A673 (cell line): ENCODE measurements around the gene IL23A. TPM values are rescaled to one million over a fixed set of nuclear protein-coding genes. Genes with fewer than 3 reads are reported as not detected.

Source experiments
- BruUV-seq: library from RNA; stranded (reverse); fragments of 400-500 nt; replicated peaks from 2 replicates; lab custom pipeline; 2021; lab: Mats Ljungman, UMichigan
- CTCF ChIA-PET: fragments of 300-600 bp; sonication (Branson Sonifier 250); formaldehyde crosslinking; loops from one replicate; lab custom pipeline; 2022; ENCODE audit warnings: antibody characterized with exemption; lab: Charles Lee
- POLR2A ChIA-PET: fragments of 300-600 bp; sonication (Branson Sonifier 250); formaldehyde crosslinking; loops from one replicate; lab custom pipeline; 2022; ENCODE audit warnings: antibody characterized with exemption; ENCODE audit not compliant: low non-redundant PET; lab: Charles Lee
- DNase-seq: peaks from one replicate; pipeline ENCODE4 v3.0.0-alpha.2; 2015; ENCODE audit warnings: low spot score
- H3K27ac ChIP-seq: fragments of 200-600 bp; sonication (generic); 2 replicates; pipeline ENCODE4 v1.5.1; 2016; ENCODE audit warnings: mixed run types, low read depth, mild to moderate bottlenecking, mixed read lengths, antibody characterized with exemption, low read length; ENCODE audit not compliant: poor library complexity, severe bottlenecking
- H3K27me3 ChIP-seq: fragments of 200-600 bp; sonication (generic); replicated peaks from 2 replicates; pipeline ENCODE4 v1.6.1; 2017; ENCODE audit warnings: mixed run types, low read depth, mild to moderate bottlenecking, mixed read lengths, antibody characterized with exemption, low read length; ENCODE audit not compliant: insufficient read depth, poor library complexity
- H3K36me3 ChIP-seq: fragments of 200-600 bp; sonication (generic); 2 replicates; pipeline ENCODE4 v1.6.1; 2016; ENCODE audit warnings: mixed run types, mild to moderate bottlenecking, mixed read lengths, antibody characterized with exemption, low read length; ENCODE audit not compliant: insufficient read depth, poor library complexity, severe bottlenecking
- H3K4me1 ChIP-seq: fragments of 200-600 bp; sonication (generic); 2 replicates; pipeline ENCODE4 v1.6.1; 2017; ENCODE audit warnings: mixed run types, mild to moderate bottlenecking, mixed read lengths, antibody characterized with exemption, low read length; ENCODE audit not compliant: insufficient read depth, poor library complexity, severe bottlenecking
- H3K4me3 ChIP-seq: fragments of 200-600 bp; sonication (generic); 2 replicates; pipeline ENCODE4 v1.5.1; 2016; ENCODE audit warnings: low read depth, mixed run types, mild to moderate bottlenecking, mixed read lengths, low read length; ENCODE audit not compliant: poor library complexity, severe bottlenecking
- H3K9me3 ChIP-seq: fragments of 200-600 bp; sonication (generic); 2 replicates; pipeline ENCODE4 v1.6.1; 2016; ENCODE audit warnings: mixed run types, low read depth, mild to moderate bottlenecking, mixed read lengths, antibody characterized with exemption, low read length; ENCODE audit not compliant: poor library complexity, severe bottlenecking
- CTCF ChIP-seq: fragments of 300-800, 200-600 bp; sonication (generic); conservative IDR thresholded peaks from 2 replicates; pipeline ENCODE4 v1.5.1; 2017; ENCODE audit warnings: low read depth, mild to moderate bottlenecking, antibody characterized with exemption, low read length, moderate library complexity, mixed read lengths
- EZH2 ChIP-seq: fragments of 200-600 bp; sonication (generic); IDR thresholded peaks from 2 replicates; pipeline ENCODE4 v1.6.1; 2017; ENCODE audit warnings: borderline replicate concordance, low read depth, mild to moderate bottlenecking, mixed read lengths, antibody characterized with exemption, low read length; ENCODE audit not compliant: poor library complexity, severe bottlenecking
- intact Hi-C: fragments of 100-400 bp; cut with micrococcal nuclease; formaldehyde crosslinking; loops from one replicate; pipeline ENCODE4 v1.10.0; 2022; ENCODE audit not compliant: unreplicated experiment
- total RNA-seq: library from RNA; stranded (reverse); gene quantifications from 2 replicates; pipeline ENCODE4 v1.2.3, GENCODE V29; 2021

IL23A gene
- total RNA-seq, 1 experiment from 2014 or later = not detected

DNA sequence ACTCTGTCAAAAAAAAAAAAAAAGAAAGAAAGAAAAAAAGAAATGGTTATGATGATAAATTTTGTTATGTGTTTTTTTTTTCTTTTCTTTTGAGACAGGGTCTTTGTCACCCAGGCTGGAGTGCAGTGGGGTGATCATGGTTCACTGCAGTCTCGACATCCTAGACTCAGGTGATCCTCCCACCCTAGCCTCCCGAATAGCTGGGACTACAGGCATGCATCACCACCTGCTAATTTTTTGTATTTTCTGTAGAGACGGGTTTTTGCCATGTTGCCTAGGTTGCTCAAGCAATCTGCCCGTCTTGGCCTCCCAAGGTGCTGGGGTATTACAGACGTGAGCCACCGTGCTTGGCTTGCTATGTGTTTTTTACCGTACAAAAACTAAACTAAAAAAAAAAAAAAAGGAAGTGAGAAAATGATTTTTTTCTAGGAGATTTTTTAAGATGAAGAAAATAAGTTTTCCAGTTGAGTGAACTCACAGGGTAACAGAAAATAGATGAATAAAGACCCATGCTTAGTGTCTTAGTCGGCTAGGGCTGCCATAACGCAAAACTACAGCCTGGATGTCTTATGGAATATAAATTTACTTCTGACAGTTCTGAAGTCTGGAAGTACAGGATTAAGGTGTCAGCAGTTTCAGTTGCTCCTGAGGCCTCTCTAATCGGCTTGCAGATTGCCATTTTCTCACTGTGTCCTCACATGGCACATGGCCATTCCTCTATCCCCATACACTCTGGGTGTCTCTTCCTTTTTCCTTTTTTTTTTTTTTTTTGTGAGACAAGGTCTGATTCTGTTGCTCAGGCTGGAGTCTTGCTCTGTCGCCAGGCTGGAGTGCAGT lies 37.1 kb downstream of the IL23A start:
- POLR2A ChIA-PET = no interaction called here
- no peak for TF ChIP-seq CTCF
- TF ChIP-seq EZH2 = no peak
- H3K36me3 ChIP-seq = no peaks in the 10 kb centered on the region

DNA sequence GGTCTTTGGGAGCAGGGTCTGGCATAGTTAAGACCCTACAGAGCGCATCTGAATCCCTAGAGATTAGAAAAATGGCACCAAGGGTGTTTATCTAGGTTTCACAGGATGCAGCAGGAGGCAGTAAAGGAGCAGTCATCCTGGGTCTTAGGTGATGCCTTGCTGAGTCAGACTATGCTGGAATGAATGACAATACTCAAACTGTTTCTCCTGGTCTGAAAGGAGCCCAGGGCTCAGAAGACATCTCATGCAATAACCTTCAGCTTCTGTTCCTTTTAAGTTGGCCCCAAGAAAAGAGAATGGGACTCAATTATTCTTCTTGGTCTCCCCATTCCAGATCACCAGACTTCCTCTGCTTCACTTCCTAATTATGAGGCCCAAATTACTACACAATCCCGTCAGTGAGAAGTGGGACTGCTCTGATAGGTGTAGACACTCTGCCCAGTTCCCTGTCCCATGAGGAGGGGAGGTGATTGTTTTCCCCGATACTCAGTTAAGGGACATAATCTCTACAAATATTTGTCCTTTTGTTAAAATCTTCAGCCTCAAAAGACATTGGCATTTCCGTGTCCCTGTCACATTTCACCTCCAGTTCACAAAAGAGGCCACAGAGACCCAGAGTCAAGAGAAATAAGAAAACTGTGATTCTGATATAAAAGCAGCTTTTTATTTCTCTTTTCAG lies 38.8 kb downstream of the IL23A start:
- H3K27me3 ChIP-seq = no peaks in the 10 kb centered on the region
- no TSS peak for BruUV-seq
- intact Hi-C loops = no loop called here
- no peak for TF ChIP-seq EZH2
- no peak for TF ChIP-seq CTCF
- no peak overlapping the region for H3K27ac ChIP-seq
- H3K4me3 ChIP-seq = no peak overlapping the region
- no peaks in the 10 kb centered on the region for H3K36me3 ChIP-seq
- no peak for DNase-seq
- H3K4me1 ChIP-seq = no peaks in the 10 kb centered on the region
- ChIA-PET POLR2A (no interaction called here), CTCF (no interaction called here)
- no peaks in the 10 kb centered on the region for H3K9me3 ChIP-seq

More for the DNA sequence above, 37.1 kb downstream of the IL23A start:
- CTCF ChIA-PET = no interaction called here
- Histone ChIP-seq H3K4me1 (no peaks in the 10 kb centered on the region), H3K27ac (no peak overlapping the region), H3K4me3 (no peak overlapping the region), H3K27me3 (no peaks in the 10 kb centered on the region), H3K9me3 (no peaks in the 10 kb centered on the region)
- no peak for DNase-seq
- BruUV-seq = no TSS peak
- intact Hi-C loops = no loop called here

GRCh38 chr12:56377989-56378316 lies 39.3 kb downstream of the IL23A start:
- Histone ChIP-seq H3K27me3 (no peaks in the 10 kb centered on the region), H3K9me3 (no peaks in the 10 kb centered on the region), H3K4me1 (no peaks in the 10 kb centered on the region), H3K36me3 (no peaks in the 10 kb centered on the region), H3K27ac (no peak overlapping the region), H3K4me3 (no peak overlapping the region)
- ChIA-PET CTCF (no interaction called here), POLR2A (no interaction called here)
- no peak for DNase-seq
- intact Hi-C loops = no loop called here
- no TSS peak for BruUV-seq
- TF ChIP-seq CTCF = no peak
- no peak for TF ChIP-seq EZH2
